Activated CD8-positive, alpha-beta memory T cell treated with anti-CD3 and anti-CD28 coated beads for 24 hours (primary cell): Measurements from ENCODE around the gene EIF3K.

Experiments
- DNase-seq: peaks from one replicate; pipeline ENCODE4 v3.0.0-alpha.2; 2020

Gene EIF3K

GRCh38 chr19:38650911-38651584 lies 32.1 kb downstream of the EIF3K start:
- DNase-seq: no peak

GRCh38 chr19:38653028-38653571 lies 34.1 kb downstream of the EIF3K start:
- no peak for DNase-seq

- no peak for DNase-seq
These were observed 35.7 kb downstream of the EIF3K start for GRCh38 chr19:38654628-38655055.

- peak; percentile 76 for DNase-seq
These were observed 36.3 kb downstream of the EIF3K start for GRCh38 chr19:38655148-38655824.

- DNase-seq: no peak
These were observed 37.4 kb downstream of the EIF3K start for GRCh38 chr19:38656171-38656981.

GRCh38 chr19:38657633-38658222 lies 38.7 kb downstream of the EIF3K start:
- no peak for DNase-seq

- DNase-seq: no peak
These were observed 39.7 kb downstream of the EIF3K start for GRCh38 chr19:38658462-38659306.

GRCh38 chr19:38660724-38661123 lies 41.7 kb downstream of the EIF3K start:
- DNase-seq: no peak

- no peak for DNase-seq
These were observed 42.1 kb downstream of the EIF3K start for GRCh38 chr19:38661136-38661535.

GRCh38 chr19:38661996-38662395 lies 43.0 kb downstream of the EIF3K start:
- DNase-seq: no peak

- DNase-seq: no peak
These were observed 43.7 kb downstream of the EIF3K start for GRCh38 chr19:38662537-38663155.

GRCh38 chr19:38663156-38663651 lies 44.2 kb downstream of the EIF3K start:
- DNase-seq: no peak

GRCh38 chr19:38663957-38664502 lies 45.0 kb downstream of the EIF3K start:
- DNase-seq: no peak

- no peak for DNase-seq
These were observed 45.7 kb downstream of the EIF3K start for GRCh38 chr19:38664503-38665211.

- DNase-seq: no peak
These were observed 46.4 kb downstream of the EIF3K start for GRCh38 chr19:38665219-38665931.

- no peak for DNase-seq
These were observed 47.1 kb downstream of the EIF3K start for GRCh38 chr19:38665950-38666662.

GRCh38 chr19:38666663-38667511 lies 47.9 kb downstream of the EIF3K start:
- no peak for DNase-seq

- no peak for DNase-seq
These were observed 48.7 kb downstream of the EIF3K start for GRCh38 chr19:38667661-38668171.
